A549 (cell line): Measurements from ENCODE around the gene KCTD15.

Source experiments
- CHD4 ChIP-seq: fragments of 200-600 bp; sonication (generic); IDR thresholded peaks from 2 replicates; pipeline ENCODE4 v1.6.1; 2016; ENCODE audit warnings: antibody characterized with exemption, mild to moderate bottlenecking, borderline replicate concordance
- CTCF ChIP-seq: fragments of >200 bp; sonication (Bioruptor Twin); formaldehyde crosslinking; IDR thresholded peaks from 3 replicates; pipeline ENCODE4 v1.5.1; 2016
- MAX ChIP-seq: IDR thresholded peaks from 2 replicates; pipeline ENCODE4 v1.6.1; 2012
- POLR2A ChIP-seq: IDR thresholded peaks from 2 replicates; pipeline ENCODE4 v1.6.1; 2012; ENCODE audit warnings: mild to moderate bottlenecking, low read length
- RAD21 ChIP-seq, 2 experiments: fragments of >200 bp in 1 of 2; sonication (Bioruptor Twin) in 1 of 2; formaldehyde crosslinking in 1 of 2; IDR thresholded peaks in 1 of 2; conservative IDR thresholded peaks in 1 of 2; 2 replicates in 1 of 2; 3 replicates in 1 of 2; pipeline ENCODE4 v1.6.1; 2012 to 2018; ENCODE audit warnings: inconsistent platforms in 1 of 2
- TFCP2L1 ChIP-seq: fragments of 250-450 bp; sonication (Bioruptor Pico); IDR thresholded peaks from 2 replicates; pipeline ENCODE4 v1.5.0; 2021; ENCODE audit warnings: mild to moderate bottlenecking
- ZFP36 ChIP-seq: fragments of 450-650 bp; IDR thresholded peaks from 2 replicates; pipeline ENCODE4 v1.6.1; 2014; ENCODE audit warnings: borderline replicate concordance; ENCODE audit not compliant: partially characterized antibody

DNA sequence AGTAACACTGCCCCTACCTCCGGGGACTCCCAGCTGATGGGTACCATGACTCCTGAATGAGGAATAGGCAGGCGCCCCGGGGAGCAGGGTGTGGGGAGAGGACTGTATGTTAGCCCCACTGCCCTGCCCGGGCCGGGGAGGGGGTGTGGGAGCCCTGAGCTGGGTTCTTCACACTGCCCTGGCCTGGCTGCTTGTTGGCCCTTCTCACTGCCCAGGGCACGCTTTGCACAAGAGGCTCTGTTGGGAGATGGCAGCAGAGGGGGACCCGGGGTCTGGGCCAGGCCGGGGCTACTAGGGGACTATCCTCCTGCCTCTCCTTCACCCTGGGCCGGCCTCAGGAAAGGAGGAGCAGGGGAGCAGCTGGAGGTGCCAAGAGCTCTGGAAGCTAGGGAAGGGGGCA, 19.3 kb upstream of the KCTD15 start:
- TF ChIP-seq MAX, result no peak
- TF ChIP-seq CTCF, result no peak
- no peak for TF ChIP-seq ZFP36
- TF ChIP-seq CHD4, result no peak
- TF ChIP-seq POLR2A, result no peak
- no peak for TF ChIP-seq RAD21 (conservative IDR thresholded peaks at IDR 0.05 in 1 of 2, IDR thresholded peaks at IDR 0.05 in 1 of 2)
- TF ChIP-seq TFCP2L1 (CRISPR knock-in tag), result no peak
